GM10266 (cell line): Measurements from ENCODE around the gene LKAAEAR1.

Experiments used
- DNase-seq: peaks from one replicate; pipeline ENCODE4 v3.0.0; 2012; ENCODE audit errors: extremely low spot score
- TF ChIP-seq, protein P1 (sequence below): IDR thresholded peaks from 2 replicates; pipeline ENCODE4 v1.5.1; 2012; ENCODE audit warnings: mild to moderate bottlenecking, low read depth; ENCODE audit not compliant: control insufficient read depth, insufficient read depth; ENCODE audit errors: missing control alignments

The LKAAEAR1 gene

GRCh38 chr20:64052987-64053840, 31.0 kb downstream of the LKAAEAR1 start:
- DNase-seq, result no peak
- TF ChIP-seq, protein P1, sequence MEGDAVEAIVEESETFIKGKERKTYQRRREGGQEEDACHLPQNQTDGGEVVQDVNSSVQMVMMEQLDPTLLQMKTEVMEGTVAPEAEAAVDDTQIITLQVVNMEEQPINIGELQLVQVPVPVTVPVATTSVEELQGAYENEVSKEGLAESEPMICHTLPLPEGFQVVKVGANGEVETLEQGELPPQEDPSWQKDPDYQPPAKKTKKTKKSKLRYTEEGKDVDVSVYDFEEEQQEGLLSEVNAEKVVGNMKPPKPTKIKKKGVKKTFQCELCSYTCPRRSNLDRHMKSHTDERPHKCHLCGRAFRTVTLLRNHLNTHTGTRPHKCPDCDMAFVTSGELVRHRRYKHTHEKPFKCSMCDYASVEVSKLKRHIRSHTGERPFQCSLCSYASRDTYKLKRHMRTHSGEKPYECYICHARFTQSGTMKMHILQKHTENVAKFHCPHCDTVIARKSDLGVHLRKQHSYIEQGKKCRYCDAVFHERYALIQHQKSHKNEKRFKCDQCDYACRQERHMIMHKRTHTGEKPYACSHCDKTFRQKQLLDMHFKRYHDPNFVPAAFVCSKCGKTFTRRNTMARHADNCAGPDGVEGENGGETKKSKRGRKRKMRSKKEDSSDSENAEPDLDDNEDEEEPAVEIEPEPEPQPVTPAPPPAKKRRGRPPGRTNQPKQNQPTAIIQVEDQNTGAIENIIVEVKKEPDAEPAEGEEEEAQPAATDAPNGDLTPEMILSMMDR, result no peak

- TF ChIP-seq, protein P1, result no peak
- DNase-seq, result no peak
Measured at GRCh38 chr20:64052326-64052722, 31.9 kb downstream of the LKAAEAR1 start.

- TF ChIP-seq, protein P1, result no peak
- no peak for DNase-seq
Measured at GRCh38 chr20:64051561-64052325, 32.5 kb downstream of the LKAAEAR1 start.

DNA sequence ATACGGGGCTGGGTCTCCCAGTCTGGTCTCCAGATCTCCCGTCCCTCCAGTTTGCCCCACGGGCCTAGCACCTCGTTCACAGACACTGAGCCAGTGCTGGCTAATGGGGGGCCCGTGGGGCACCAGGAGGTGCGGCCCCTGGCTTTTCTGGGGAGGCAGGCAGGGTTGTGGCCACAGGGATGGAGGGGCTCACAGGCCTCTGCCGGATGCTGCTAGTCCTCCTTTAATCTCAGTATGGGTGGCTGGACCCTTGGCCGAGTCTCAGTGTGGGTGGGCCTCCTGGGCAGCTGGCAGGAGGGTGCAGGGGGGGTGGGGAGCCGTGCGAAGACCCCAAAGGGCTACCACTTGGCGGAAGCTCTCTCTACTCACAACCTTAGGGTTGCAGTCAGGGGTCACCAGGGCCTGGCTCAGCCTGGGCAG, 33.2 kb downstream of the LKAAEAR1 start:
- DNase-seq, result no peak
- TF ChIP-seq, protein P1, result no peak

DNA sequence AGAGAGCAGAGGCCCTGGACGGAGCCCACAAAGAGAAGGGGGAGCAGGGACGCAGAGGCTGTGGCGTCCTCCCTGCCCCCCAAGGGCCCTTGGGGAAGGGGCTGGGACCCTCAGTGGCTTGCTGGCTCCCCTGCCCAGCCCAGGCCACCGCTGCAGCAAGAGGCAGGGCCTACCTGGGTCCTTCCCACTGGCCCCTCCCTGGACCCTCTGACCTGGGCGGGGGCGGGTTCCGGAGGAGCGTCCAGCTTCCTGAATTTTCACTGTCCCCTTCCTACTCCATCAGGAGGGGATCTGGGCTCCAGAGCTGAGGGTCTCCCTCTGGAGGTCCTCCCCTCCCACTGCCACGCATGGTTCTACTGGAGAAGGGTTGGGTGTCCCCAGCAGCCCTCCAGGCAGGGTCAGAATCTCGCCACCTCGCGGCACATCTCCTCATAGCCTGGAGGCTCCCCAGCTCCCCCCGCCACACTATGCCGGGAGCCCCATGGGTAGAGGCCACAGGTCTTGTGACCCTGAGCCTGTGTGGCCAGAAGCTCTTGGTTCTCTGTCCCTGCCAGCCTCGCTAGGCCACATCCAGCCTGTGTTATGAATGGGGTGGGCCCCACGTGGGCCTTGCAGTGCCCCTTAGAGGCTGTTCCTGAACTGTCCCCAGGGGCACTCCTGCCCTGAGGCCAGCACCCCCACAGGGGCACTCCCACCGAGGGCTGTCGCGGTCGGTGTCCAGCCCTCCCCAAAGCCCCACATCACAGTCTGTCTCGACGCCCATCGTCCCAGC, 33.8 kb downstream of the LKAAEAR1 start:
- DNase-seq, result no peak
- TF ChIP-seq, protein P1, result no peak

- DNase-seq, result no peak
- TF ChIP-seq, protein P1, result no peak
Measured at GRCh38 chr20:64049878-64050260, 34.3 kb downstream of the LKAAEAR1 start.
